Transverse colon (tissue), 4 donors: ENCODE measurements around the gene IZUMO1R.

Source experiments
- CTCF ChIP-seq, 5 experiments: fragments of 200-600 bp in 3 of 5; fragments of 450-650 bp in 2 of 5; sonication (generic) in 3 of 5; IDR thresholded peaks; 1 replicate in 2 of 5; 2 replicates in 3 of 5; pipeline ENCODE4 v1.5.1; 2016 to 2017; ENCODE audit warnings: antibody characterized with exemption in 5 of 5, inconsistent platforms in 3 of 5, mild to moderate bottlenecking in 2 of 5, moderate library complexity in 1 of 5
- EP300 ChIP-seq: sonication (generic); formaldehyde crosslinking; IDR thresholded peaks from one replicate; pipeline ENCODE4 v1.6.1; 2017; ENCODE audit warnings: antibody characterized with exemption, low read depth
- POLR2A ChIP-seq: fragments of 450-650 bp; IDR thresholded peaks from one replicate; pipeline ENCODE4 v1.6.1; 2016; ENCODE audit warnings: antibody characterized with exemption, mild to moderate bottlenecking, moderate library complexity
- POLR2AphosphoS5 ChIP-seq, 3 donors: sonication (generic); formaldehyde crosslinking; IDR thresholded peaks; one replicate each; pipeline ENCODE4 v1.6.1; 2016; ENCODE audit warnings: antibody characterized with exemption in 3 of 3

- TF ChIP-seq CTCF (IDR thresholded peaks at IDR 0.05) (no peak), POLR2A (no peak), POLR2AphosphoS5 (IDR thresholded peaks at IDR 0.05) (no peak), EP300 (no peak)
Measured at GRCh38 chr11:94272738-94273313, 31.6 kb upstream of the IZUMO1R start.
